ENCODE data around the gene INAFM2. TPM values are rescaled to one million over a fixed set of nuclear protein-coding genes. Genes with fewer than 3 reads are reported as not detected.

Gene INAFM2
- polyA plus RNA-seq, 2 of the 4 experiments (the other 2 are of a cell fraction): 2.8 to 3.8 TPM

DNA sequence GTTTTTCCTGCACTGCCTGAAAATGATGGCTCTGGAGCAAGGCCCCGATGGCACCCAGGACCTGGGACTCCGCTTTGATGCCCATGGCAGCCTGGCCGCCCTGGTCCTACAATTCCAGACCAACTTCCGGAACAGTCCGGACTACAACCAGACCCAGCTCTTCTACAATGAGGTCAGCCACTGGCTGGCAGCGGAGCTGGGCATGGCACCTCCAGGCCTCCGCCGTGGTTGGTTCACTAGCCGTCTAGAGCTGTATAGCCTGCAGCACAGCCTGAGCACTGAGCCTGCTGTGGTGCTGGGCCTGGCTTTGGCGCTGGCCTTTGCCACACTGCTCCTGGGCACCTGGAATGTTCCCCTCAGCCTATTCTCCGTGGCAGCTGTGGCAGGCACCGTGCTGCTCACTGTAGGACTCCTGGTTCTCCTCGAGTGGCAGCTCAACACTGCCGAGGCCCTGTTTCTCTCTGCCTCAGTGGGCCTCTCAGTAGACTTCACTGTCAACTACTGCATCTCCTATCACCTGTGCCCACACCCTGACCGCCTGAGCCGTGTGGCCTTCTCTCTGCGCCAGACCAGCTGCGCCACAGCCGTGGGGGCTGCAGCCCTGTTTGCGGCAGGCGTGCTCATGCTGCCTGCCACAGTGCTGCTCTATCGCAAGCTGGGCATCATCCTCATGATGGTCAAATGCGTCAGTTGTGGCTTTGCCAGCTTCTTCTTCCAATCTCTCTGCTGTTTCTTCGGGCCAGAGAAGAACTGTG lies 45.4 kb downstream of the INAFM2 start:
- POLR2A ChIA-PET: no interaction called here

DNA sequence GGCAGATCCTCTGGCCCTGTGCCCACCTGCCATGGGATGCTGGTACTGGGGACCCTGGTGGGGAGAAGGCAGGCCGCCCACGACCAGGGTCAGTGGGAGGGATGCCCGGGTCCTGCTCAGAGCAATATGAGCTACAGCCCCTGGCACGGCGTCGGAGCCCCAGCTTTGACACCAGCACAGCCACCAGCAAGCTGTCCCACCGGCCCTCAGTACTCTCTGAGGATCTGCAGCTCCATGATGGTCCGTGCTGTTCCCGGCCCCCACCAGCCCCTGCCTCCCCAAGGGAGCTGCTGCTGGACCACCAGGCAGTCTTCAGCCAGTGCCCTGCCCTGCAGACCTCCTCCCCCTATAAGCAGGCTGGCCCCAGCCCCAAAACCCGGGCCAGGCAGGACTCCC lies 46.0 kb downstream of the INAFM2 start:
- ChIA-PET CTCF (interaction anchor here (0.5 to 9.5 kb wide), 15 partner anchors 9 to 310 kb away, joined by 3 to 135 read pairs (median 6); partner anchors contain the start of genes CCDC9B, DISP2, IVD and PHGR1), POLR2A (no interaction called here)
- no peak overlapping the region for H3K4me3 ChIP-seq
- DNase-seq (ENCODE audit: low read depth in 1 of 2, low spot score in 1 of 2): no peak
- H3K4me2 ChIP-seq: no peak overlapping the region
- 91% methylated on average over 4 of the region's 10 CpGs for WGBS (ENCODE audit: missing lambda C conversion rate)
- FAIRE-seq: no peak
- TF ChIP-seq RARB (CRISPR knock-in tag; IDR thresholded peaks at IDR 0.05) (no peak), EHF (CRISPR knock-in tag; IDR thresholded peaks at IDR 0.05) (no peak), SMC3 (IDR thresholded peaks at IDR 0.05) (no peak), RNF2 (IDR thresholded peaks at IDR 0.05; ENCODE audit: borderline replicate concordance, low read depth) (no peak), MAFK (IDR thresholded peaks at IDR 0.05; ENCODE audit: partially characterized antibody) (no peak), NR3C1 (IDR thresholded peaks at IDR 0.05) (no peak), RFX5 (IDR thresholded peaks at IDR 0.05) (no peak), ZNF302 (CRISPR knock-in tag; IDR thresholded peaks at IDR 0.05) (no peak)
- TF ChIP-seq, protein P1, sequence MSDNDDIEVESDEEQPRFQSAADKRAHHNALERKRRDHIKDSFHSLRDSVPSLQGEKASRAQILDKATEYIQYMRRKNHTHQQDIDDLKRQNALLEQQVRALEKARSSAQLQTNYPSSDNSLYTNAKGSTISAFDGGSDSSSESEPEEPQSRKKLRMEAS (IDR thresholded peaks at IDR 0.05): no peak
- ATAC-seq: no peak
- H3K4me1 ChIP-seq: 0 out of 3 replicates have a peak, but pooled peaks cover 7% of the 10 kb centered on the region
- no peaks in the 10 kb centered on the region for H3K9me3 ChIP-seq
- no peak overlapping the region for H3K27ac ChIP-seq

More for the DNA sequence above, 45.4 kb downstream of the INAFM2 start:
- CTCF ChIA-PET: interaction anchor here (0.5 to 9.5 kb wide), 26 partner anchors 8 to 310 kb away, joined by 3 to 135 read pairs (median 6); partner anchors contain the start of genes BMF, CCDC9B, DISP2 and INAFM2
- Histone ChIP-seq H3K4me3 (no peak overlapping the region), H3K4me2 (peak overlapping the region; percentile 82; the same call in 2 of the 3 replicates), H3K27ac (peak overlapping the region in 1 of 2 experiments; percentile 87; a peak in 3 of 6 replicates), H3K9me3 (no peaks in the 10 kb centered on the region), H3K4me1 (0 out of 3 replicates have a peak, but pooled peaks cover 7% of the 10 kb centered on the region)
- ATAC-seq (no peak), DNase-seq (ENCODE audit: low read depth in 1 of 2, low spot score in 1 of 2) (no peak), FAIRE-seq (no peak)
- WGBS (ENCODE audit: missing lambda C conversion rate): 91% methylated on average over 15 of the region's 24 CpGs
- no peak for TF ChIP-seq NR3C1 (IDR thresholded peaks at IDR 0.05)
- no peak for TF ChIP-seq RAD21 (conservative IDR thresholded peaks at IDR 0.05 in 1 of 2, IDR thresholded peaks at IDR 0.05 in 1 of 2)
- TF ChIP-seq PHF8 (IDR thresholded peaks at IDR 0.05; ENCODE audit: borderline replicate concordance, low read depth): no peak
- TF ChIP-seq KDM5A (IDR thresholded peaks at IDR 0.05): no peak
- TF ChIP-seq, protein P2, sequence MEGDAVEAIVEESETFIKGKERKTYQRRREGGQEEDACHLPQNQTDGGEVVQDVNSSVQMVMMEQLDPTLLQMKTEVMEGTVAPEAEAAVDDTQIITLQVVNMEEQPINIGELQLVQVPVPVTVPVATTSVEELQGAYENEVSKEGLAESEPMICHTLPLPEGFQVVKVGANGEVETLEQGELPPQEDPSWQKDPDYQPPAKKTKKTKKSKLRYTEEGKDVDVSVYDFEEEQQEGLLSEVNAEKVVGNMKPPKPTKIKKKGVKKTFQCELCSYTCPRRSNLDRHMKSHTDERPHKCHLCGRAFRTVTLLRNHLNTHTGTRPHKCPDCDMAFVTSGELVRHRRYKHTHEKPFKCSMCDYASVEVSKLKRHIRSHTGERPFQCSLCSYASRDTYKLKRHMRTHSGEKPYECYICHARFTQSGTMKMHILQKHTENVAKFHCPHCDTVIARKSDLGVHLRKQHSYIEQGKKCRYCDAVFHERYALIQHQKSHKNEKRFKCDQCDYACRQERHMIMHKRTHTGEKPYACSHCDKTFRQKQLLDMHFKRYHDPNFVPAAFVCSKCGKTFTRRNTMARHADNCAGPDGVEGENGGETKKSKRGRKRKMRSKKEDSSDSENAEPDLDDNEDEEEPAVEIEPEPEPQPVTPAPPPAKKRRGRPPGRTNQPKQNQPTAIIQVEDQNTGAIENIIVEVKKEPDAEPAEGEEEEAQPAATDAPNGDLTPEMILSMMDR (IDR thresholded peaks at IDR 0.05): no peak
- TF ChIP-seq SREBF2 (IDR thresholded peaks at IDR 0.05): no peak
- no peak for TF ChIP-seq RNF2 (IDR thresholded peaks at IDR 0.05; ENCODE audit: borderline replicate concordance, low read depth)
- TF ChIP-seq ZNF302 (CRISPR knock-in tag; IDR thresholded peaks at IDR 0.05): no peak
- TF ChIP-seq ZSCAN20 (CRISPR knock-in tag; IDR thresholded peaks at IDR 0.05): no peak
- TF ChIP-seq TFCP2L1 (CRISPR knock-in tag; IDR thresholded peaks at IDR 0.05): no peak
- TF ChIP-seq HOXB5 (CRISPR knock-in tag; IDR thresholded peaks at IDR 0.05): no peak
- TF ChIP-seq, protein P3, sequence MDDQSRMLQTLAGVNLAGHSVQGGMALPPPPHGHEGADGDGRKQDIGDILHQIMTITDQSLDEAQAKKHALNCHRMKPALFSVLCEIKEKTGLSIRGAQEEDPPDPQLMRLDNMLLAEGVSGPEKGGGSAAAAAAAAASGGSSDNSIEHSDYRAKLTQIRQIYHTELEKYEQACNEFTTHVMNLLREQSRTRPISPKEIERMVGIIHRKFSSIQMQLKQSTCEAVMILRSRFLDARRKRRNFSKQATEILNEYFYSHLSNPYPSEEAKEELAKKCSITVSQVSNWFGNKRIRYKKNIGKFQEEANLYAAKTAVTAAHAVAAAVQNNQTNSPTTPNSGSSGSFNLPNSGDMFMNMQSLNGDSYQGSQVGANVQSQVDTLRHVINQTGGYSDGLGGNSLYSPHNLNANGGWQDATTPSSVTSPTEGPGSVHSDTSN (IDR thresholded peaks at IDR 0.05): no peak
- TF ChIP-seq RFX5 (IDR thresholded peaks at IDR 0.05): no peak

GRCh38 chr15:40369971-40370370 lies 46.5 kb downstream of the INAFM2 start:
- POLR2A ChIA-PET: no interaction called here
- 0 out of 3 replicates have a peak, but pooled peaks cover 7% of the 10 kb centered on the region for H3K4me1 ChIP-seq
- no peaks in the 10 kb centered on the region for H3K9me3 ChIP-seq
- H3K4me3 ChIP-seq: no peak overlapping the region
- H3K4me2 ChIP-seq: no peak overlapping the region
- ATAC-seq (no peak), FAIRE-seq (no peak), DNase-seq (ENCODE audit: low read depth in 1 of 2, low spot score in 1 of 2) (no peak)
- H3K27ac ChIP-seq: no peak overlapping the region
- 78% methylated on average over 5 of the region's 13 CpGs for WGBS (ENCODE audit: missing lambda C conversion rate)
- CTCF ChIA-PET: interaction anchor here (0.9 to 9.5 kb wide), 7 partner anchors 10 to 95 kb away, joined by 3 to 135 read pairs (median 6); partner anchors contain the start of genes CCDC9B and IVD
- TF ChIP-seq FOSB (CRISPR knock-in tag; IDR thresholded peaks at IDR 0.05): no peak
- TF ChIP-seq PHF8 (IDR thresholded peaks at IDR 0.05; ENCODE audit: borderline replicate concordance, low read depth): no peak
- TF ChIP-seq ZNF302 (CRISPR knock-in tag; IDR thresholded peaks at IDR 0.05): no peak
- TF ChIP-seq, protein P2 (IDR thresholded peaks at IDR 0.05): no peak
- no peak for TF ChIP-seq FOXS1 (CRISPR knock-in tag; IDR thresholded peaks at IDR 0.05)
- no peak for TF ChIP-seq SREBF2 (IDR thresholded peaks at IDR 0.05)
- TF ChIP-seq HES2 (IDR thresholded peaks at IDR 0.05): no peak
- no peak for TF ChIP-seq HOXB5 (CRISPR knock-in tag; IDR thresholded peaks at IDR 0.05)
- TF ChIP-seq TP53 (CRISPR knock-in tag; IDR thresholded peaks at IDR 0.05): no peak
- no peak for TF ChIP-seq SMC3 (IDR thresholded peaks at IDR 0.05)
- no peak for TF ChIP-seq ESRRA (IDR thresholded peaks at IDR 0.05; ENCODE audit: borderline replicate concordance, low read length)
- TF ChIP-seq HOXA7 (CRISPR knock-in tag; IDR thresholded peaks at IDR 0.05): no peak
- no peak for TF ChIP-seq RARB (CRISPR knock-in tag; IDR thresholded peaks at IDR 0.05)
- TF ChIP-seq, protein P1 (IDR thresholded peaks at IDR 0.05): no peak
- TF ChIP-seq CBX2 (IDR thresholded peaks at IDR 0.05; ENCODE audit: borderline replicate concordance, low read depth): no peak
